Pancreas (tissue), 10 donors: ENCODE results near the gene YWHAB. TPM values are rescaled to one million over a fixed set of nuclear protein-coding genes. Genes with fewer than 3 reads are reported as not detected.

Experiments used
- ATAC-seq, 4 donors: fragments of 200-7000 bp; cut with Tn5 transposase; one replicate each; pipeline versions ENCODE4 v1.8.0 to v1.9.1; 2020; ENCODE audit warnings: mild to moderate bottlenecking in 4 of 4, moderate library complexity in 4 of 4
- DNase-seq, 6 donors: peaks; one replicate each; pipeline ENCODE4 v3.0.0-alpha.2; 2020
- FAIRE-seq: peaks from 2 replicates; lab custom pipeline; 2012; peaks lifted over from hg19 to GRCh38; lab: Jason Lieb, UNC
- H3K27ac ChIP-seq, 4 donors: fragments of 200-600 bp; sonication (generic); 1 replicate in 3 of 4; 2 replicates in 1 of 4; pipeline versions ENCODE4 v1.5.0 to v1.8.0; 2020
- H3K27me3 ChIP-seq, 4 donors: fragments of 200-600 bp; one replicate each; pipeline ENCODE4 v1.8.0; 2021
- H3K36me3 ChIP-seq, 3 donors: fragments of 200-600 bp; sonication (generic) in 1 of 3; one replicate each; pipeline versions ENCODE4 v1.5.0 to v1.8.0; 2020 to 2021
- H3K4me1 ChIP-seq, 3 donors: fragments of 200-600 bp; one replicate each; pipeline ENCODE4 v1.8.0; 2021
- H3K4me3 ChIP-seq, 4 donors: fragments of 200-600 bp; sonication (generic) in 2 of 4; one replicate each; pipeline versions ENCODE4 v1.5.0 to v1.8.0; 2020 to 2021
- H3K9me3 ChIP-seq, 4 donors: fragments of 200-600 bp; one replicate each; pipeline ENCODE4 v1.8.0; 2021
- CTCF ChIP-seq, 4 donors: fragments of 200-600 bp; sonication (generic) in 3 of 4; IDR thresholded peaks; one replicate each; pipeline versions ENCODE4 v1.5.0 to v1.8.0; 2021; ENCODE audit warnings: antibody characterized with exemption in 4 of 4
- WGBS, 2 donors: extraction: QIAGEN DNeasy Blood & Tissue Kit; methylation state at CpG; one replicate each; pipeline ENCODE4 v1.1.7; 2013; 5-methylcytosine and 5-hydroxymethylcytosine counted together
- intact Hi-C, 3 donors: fragments of 100-400 bp; cut with DNase I; formaldehyde crosslinking; loops; one replicate each; pipeline versions ENCODE4 v1.11.1 to v1.14.2; 2022
- polyA plus RNA-seq, 2 donors: library from polyadenylated mRNA; stranded (reverse); fragments of 200-250 nt; gene quantifications; one replicate each; pipeline ENCODE4 v1.2.3, GENCODE V29; 2013
- total RNA-seq, 6 donors: library from RNA; stranded (reverse); fragmentation: NEBNext Ultra II Directional in 4 of 6; extraction: Animal tissue kit (Norgen Biotek cat#: 25700) in 4 of 6; gene quantifications; one replicate each; pipeline versions ENCODE4 v1.2.1 to v1.2.4, GENCODE V29; 2021 to 2023
- donor health status: healthy with polysubstance abuse.
- donor health status: DM: no; HTN: no; CAD: no; lungs with moderate emphysema.
- donor health status: DM: no; HTN: no; CAD: no.
- donor health status: control.
- donor health status: control.
- donor health status: Bipolar disorder and iron deficiency.
- donor health status: DM: yes; HTN: yes; CAD: no.
- donor health status: DM: no; HTN: no; CAD: no.
- donor health status: DM: no; HTN: no; CAD: no.
- donor health status: DM: yes; HTN: yes; CAD: no.

Gene YWHAB
- total and polyA plus RNA-seq, 8 donors = 17.9 to 87.3 (median 46.2) TPM

DNA sequence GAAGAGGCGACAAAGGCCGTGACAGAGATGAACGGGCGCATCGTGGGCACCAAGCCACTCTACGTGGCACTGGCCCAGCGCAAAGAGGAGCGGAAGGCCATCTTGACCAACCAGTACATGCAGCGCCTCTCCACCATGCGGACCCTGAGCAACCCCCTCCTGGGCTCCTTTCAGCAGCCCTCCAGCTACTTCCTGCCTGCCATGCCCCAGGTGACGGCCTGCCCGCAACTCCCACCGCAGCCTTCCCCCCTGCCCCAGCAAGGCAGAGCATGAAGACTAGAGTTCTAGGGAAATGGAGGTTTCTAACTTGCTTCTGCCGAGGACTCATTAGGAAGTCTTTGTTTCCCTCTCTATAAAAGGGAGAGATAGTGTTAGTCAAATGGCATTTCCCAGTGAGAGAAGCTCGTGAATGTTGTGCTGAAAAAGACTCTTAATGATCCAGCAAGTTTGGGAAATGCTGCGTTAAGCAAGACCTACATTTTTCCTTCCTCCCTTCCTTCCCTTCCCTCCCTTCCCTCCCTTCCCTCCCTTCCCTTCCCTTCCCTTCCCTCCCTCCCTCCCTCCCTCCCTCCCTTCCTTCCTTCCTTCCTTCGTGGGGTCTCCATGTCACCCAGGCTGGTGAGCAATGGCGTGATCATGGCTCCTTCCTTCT lies 45.1 kb downstream of the YWHAB start:
- intact Hi-C loops = no loop called here
- WGBS, 2 donors = 93% methylated on average over 17 to 18 of the region's 18 CpGs
- H3K4me3 ChIP-seq = no peak overlapping the region

DNA sequence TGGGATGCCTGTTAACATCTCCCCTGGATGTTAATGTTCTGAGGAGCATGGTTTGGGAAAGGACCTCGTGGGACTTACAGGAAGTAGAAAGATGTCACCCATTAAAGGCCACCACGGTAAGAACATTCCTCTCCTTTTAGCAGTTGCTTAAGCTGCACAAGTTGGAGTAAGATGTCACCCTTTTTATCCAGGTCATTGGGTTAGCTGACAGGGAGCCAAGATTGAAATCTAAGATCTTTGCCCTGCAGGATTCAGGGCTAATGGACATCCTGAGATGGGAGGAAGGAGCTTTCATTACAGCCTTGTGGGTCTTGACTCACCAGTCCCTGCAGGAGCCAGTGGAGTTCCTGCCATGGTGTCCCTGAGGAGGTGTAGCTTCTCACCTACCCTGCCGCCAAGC lies 46.4 kb downstream of the YWHAB start:
- DNase-seq (no peak), FAIRE-seq (no peak), ATAC-seq (no peak)
- H3K27me3 ChIP-seq = no peaks in the 10 kb centered on the region
- H3K4me3 ChIP-seq = no peak overlapping the region
- H3K36me3 ChIP-seq = peaks cover 0 to 7% (median 0%) of the 10 kb centered on the region in 3 donors
- no peak for TF ChIP-seq CTCF (IDR thresholded peaks at IDR 0.05)
- H3K9me3 ChIP-seq = no peaks in the 10 kb centered on the region
- intact Hi-C loops = no loop called here
- no peak overlapping the region for H3K27ac ChIP-seq
- 86 to 87% methylated on average over 3 of the region's 3 CpGs for WGBS, 2 donors
- H3K4me1 ChIP-seq = no peaks in the 10 kb centered on the region

More for the DNA sequence above, 45.1 kb downstream of the YWHAB start:
- DNase-seq = no peak
- FAIRE-seq = no peak
- Histone ChIP-seq H3K4me1 (no peaks in the 10 kb centered on the region), H3K27ac (no peak overlapping the region), H3K36me3 (peaks cover 0 to 7% (median 0%) of the 10 kb centered on the region in 3 donors), H3K9me3 (no peaks in the 10 kb centered on the region), H3K27me3 (no peaks in the 10 kb centered on the region)
- no peak for ATAC-seq
- TF ChIP-seq CTCF (IDR thresholded peaks at IDR 0.05) = no peak

- peaks cover 0 to 7% (median 0%) of the 10 kb centered on the region in 3 donors for H3K36me3 ChIP-seq
- H3K9me3 ChIP-seq = no peaks in the 10 kb centered on the region
- intact Hi-C loops = no loop called here
- H3K27ac ChIP-seq = no peak overlapping the region
- no peaks in the 10 kb centered on the region for H3K27me3 ChIP-seq
- 95 to 98% methylated on average over 8 of the region's 8 CpGs for WGBS, 2 donors
- no peak for FAIRE-seq
- no peak for TF ChIP-seq CTCF (IDR thresholded peaks at IDR 0.05)
- DNase-seq = no peak
- H3K4me1 ChIP-seq = no peaks in the 10 kb centered on the region
- no peak for ATAC-seq
- H3K4me3 ChIP-seq = no peak overlapping the region
Observed at GRCh38 chr20:44932916-44933315, 47.4 kb downstream of the YWHAB start.

DNA sequence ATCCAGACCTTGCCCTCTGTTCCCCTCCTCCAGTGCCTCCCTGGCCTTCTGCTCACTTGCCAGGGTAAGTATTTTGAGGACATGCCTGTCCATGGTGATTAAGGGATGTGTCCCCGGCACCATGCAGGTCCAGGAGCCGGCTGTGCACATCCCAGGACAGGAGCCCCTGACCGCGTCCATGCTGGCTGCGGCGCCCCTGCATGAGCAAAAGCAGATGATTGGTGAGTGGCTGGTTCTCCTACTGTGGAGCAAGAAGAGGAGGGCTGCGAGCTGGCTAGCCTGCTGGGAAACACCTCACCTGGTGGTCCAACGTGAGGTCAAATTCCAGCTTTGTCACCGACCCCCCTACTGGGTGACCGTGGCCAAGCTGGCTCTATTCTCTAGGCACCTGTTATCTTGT lies 51.0 kb downstream of the YWHAB start:
- no peak overlapping the region for H3K27ac ChIP-seq
- no peak overlapping the region for H3K4me3 ChIP-seq
- WGBS, 2 donors = 80 to 86% methylated on average over 10 of the region's 10 CpGs
- H3K9me3 ChIP-seq = no peaks in the 10 kb centered on the region
- no peaks in the 10 kb centered on the region for H3K27me3 ChIP-seq
- intact Hi-C loops = no loop called here
- DNase-seq = no peak
- no peaks in the 10 kb centered on the region for H3K4me1 ChIP-seq
- TF ChIP-seq CTCF (IDR thresholded peaks at IDR 0.05) = no peak
- no peak for ATAC-seq
- FAIRE-seq = no peak
- H3K36me3 ChIP-seq = peaks cover 0 to 17% (median 0%) of the 10 kb centered on the region in 3 donors

- no peaks in the 10 kb centered on the region for H3K27me3 ChIP-seq
- peaks cover 0 to 31% (median 9%) of the 10 kb centered on the region in 3 donors for H3K36me3 ChIP-seq
- no peaks in the 10 kb centered on the region for H3K9me3 ChIP-seq
- WGBS, 2 donors = 81 to 82% methylated on average over 9 of the region's 9 CpGs
- H3K4me3 ChIP-seq = no peak overlapping the region
- FAIRE-seq (no peak), DNase-seq (no peak), ATAC-seq (no peak)
- TF ChIP-seq CTCF (IDR thresholded peaks at IDR 0.05) = no peak
- intact Hi-C loops = no loop called here
- no peaks in the 10 kb centered on the region for H3K4me1 ChIP-seq
- no peak overlapping the region for H3K27ac ChIP-seq
Observed at GRCh38 chr20:44938637-44939036, 53.1 kb downstream of the YWHAB start.
